Keratinocyte (primary cell): Measurements from ENCODE around the gene DMD.

ENCODE experiments used
- EZH2 ChIP-seq: IDR thresholded peaks from one replicate; pipeline ENCODE4 v1.6.1; 2012; ENCODE audit warnings: inconsistent platforms, mild to moderate bottlenecking, low read length, moderate library complexity
- TF ChIP-seq, protein P1 (sequence below), 3 experiments: IDR thresholded peaks in 1 of 3; conservative IDR thresholded peaks in 1 of 3; optimal IDR thresholded peaks in 1 of 3; 2 replicates in 2 of 3; 3 replicates in 1 of 3; pipeline versions ENCODE3 to v1.5.1; 2011; ENCODE audit warnings: low read length in 3 of 3, mild to moderate bottlenecking in 3 of 3, moderate library complexity in 2 of 3, control low read depth in 1 of 3, inconsistent platforms in 1 of 3; ENCODE audit not compliant: insufficient read depth in 2 of 3; ENCODE audit errors: extremely low read depth in 1 of 3

DNA sequence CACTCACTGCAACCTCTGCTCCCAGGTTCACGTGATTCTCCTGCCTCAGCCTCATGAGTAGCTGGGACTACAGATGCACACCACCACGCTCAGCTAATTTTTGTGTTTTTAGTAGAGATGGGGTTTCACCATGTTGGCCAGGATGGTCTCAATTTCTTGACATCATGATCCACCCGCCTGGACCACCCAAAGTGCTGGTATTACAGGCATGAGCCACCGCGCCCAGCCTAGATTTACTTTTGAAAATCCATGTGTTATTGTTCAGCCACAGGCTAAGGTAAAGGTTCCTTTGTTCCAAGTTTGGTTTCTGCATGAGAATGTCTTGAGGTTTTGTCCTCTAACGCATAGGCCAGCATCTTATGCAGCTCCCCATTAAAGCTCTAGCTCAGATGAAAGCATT lies 371.6 kb downstream of the DMD start:
- TF ChIP-seq, protein P1, sequence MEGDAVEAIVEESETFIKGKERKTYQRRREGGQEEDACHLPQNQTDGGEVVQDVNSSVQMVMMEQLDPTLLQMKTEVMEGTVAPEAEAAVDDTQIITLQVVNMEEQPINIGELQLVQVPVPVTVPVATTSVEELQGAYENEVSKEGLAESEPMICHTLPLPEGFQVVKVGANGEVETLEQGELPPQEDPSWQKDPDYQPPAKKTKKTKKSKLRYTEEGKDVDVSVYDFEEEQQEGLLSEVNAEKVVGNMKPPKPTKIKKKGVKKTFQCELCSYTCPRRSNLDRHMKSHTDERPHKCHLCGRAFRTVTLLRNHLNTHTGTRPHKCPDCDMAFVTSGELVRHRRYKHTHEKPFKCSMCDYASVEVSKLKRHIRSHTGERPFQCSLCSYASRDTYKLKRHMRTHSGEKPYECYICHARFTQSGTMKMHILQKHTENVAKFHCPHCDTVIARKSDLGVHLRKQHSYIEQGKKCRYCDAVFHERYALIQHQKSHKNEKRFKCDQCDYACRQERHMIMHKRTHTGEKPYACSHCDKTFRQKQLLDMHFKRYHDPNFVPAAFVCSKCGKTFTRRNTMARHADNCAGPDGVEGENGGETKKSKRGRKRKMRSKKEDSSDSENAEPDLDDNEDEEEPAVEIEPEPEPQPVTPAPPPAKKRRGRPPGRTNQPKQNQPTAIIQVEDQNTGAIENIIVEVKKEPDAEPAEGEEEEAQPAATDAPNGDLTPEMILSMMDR (optimal IDR thresholded peaks at IDR 0.05 in 1 of 3, IDR thresholded peaks at IDR 0.05 in 1 of 3, conservative IDR thresholded peaks at IDR 0.05 in 1 of 3; ENCODE audit: extremely low read depth in 1 of 3, insufficient read depth in 2 of 3, low read length in 3 of 3) = no peak
- no peak for TF ChIP-seq EZH2
